ENCODE results near the gene DPAGT1.

GRCh38 chr11:119061256-119061655, 40.4 kb downstream of the DPAGT1 start:
- TF ChIP-seq CTCF (conservative IDR thresholded peaks at IDR 0.05; ENCODE audit: low read depth in 2 of 2) (no peak), ETS1 (IDR thresholded peaks at IDR 0.05) (no peak)

All from GM23338 (cell line).